Measurements from ENCODE around the gene ADD2.

GRCh38 chr2:70668432-70668831 lies 99.6 kb downstream of the ADD2 start:
- TF ChIP-seq CTCF (IDR thresholded peaks at IDR 0.05): no peak
- TF ChIP-seq POLR2A (IDR thresholded peaks at IDR 0.05): no peak

All from transverse colon (tissue), 3 donors.